A549 (cell line): ENCODE measurements around the gene ATP5IF1.

ENCODE experiments used
- ELK1 ChIP-seq: fragments of 150-350 bp; IDR thresholded peaks from 2 replicates; pipeline ENCODE4 v1.6.1; 2014; ENCODE audit warnings: low read depth, mild to moderate bottlenecking, low read length
- HOXA7 ChIP-seq: fragments of 250-450 bp; sonication (Bioruptor Pico); IDR thresholded peaks from 2 replicates; pipeline ENCODE4 v1.5.0; 2020; ENCODE audit warnings: mild to moderate bottlenecking, moderate library complexity
- MAZ ChIP-seq: fragments of 150-350 bp; IDR thresholded peaks from 2 replicates; pipeline ENCODE4 v1.6.1; 2014; ENCODE audit warnings: antibody characterized with exemption, low read depth, low read length, borderline replicate concordance
- PHF8 ChIP-seq: fragments of 200-600 bp; sonication (generic); IDR thresholded peaks from 2 replicates; pipeline ENCODE4 v1.6.1; 2016; ENCODE audit warnings: low read depth, mild to moderate bottlenecking, antibody characterized with exemption, moderate library complexity, borderline replicate concordance
- REST ChIP-seq: fragments of 200-600 bp; sonication (generic); IDR thresholded peaks from 2 replicates; pipeline ENCODE4 v1.6.1; 2016; ENCODE audit warnings: antibody characterized with exemption, mild to moderate bottlenecking, moderate library complexity
- SMC3 ChIP-seq: fragments of >200 bp; sonication (Bioruptor Twin); formaldehyde crosslinking; IDR thresholded peaks from 3 replicates; pipeline ENCODE4 v1.6.1; 2018; ENCODE audit warnings: inconsistent platforms
- TF ChIP-seq, protein P1 (sequence below): fragments of >200 bp; sonication (Bioruptor Twin); formaldehyde crosslinking; IDR thresholded peaks from 3 replicates; pipeline ENCODE4 v1.5.1; 2016

DNA sequence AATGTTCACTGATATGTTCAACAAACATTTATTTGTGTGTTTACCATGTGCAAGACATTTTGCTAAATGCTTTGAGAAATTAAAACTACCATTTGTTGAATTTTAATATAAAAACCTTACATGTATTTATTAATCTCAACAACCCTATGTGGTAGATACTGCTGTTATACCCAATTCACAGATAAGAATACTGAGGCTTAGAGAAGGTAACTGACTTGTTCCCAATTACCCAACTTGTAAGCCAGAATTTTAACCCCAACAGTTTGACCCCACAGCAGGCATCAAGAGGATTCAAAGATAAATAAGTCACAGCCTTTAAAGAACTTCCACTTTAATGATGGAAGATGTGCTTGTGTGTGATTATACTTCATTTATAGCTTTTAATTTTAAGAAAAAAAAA lies 6.8 kb upstream of the ATP5IF1 start:
- TF ChIP-seq, protein P1, sequence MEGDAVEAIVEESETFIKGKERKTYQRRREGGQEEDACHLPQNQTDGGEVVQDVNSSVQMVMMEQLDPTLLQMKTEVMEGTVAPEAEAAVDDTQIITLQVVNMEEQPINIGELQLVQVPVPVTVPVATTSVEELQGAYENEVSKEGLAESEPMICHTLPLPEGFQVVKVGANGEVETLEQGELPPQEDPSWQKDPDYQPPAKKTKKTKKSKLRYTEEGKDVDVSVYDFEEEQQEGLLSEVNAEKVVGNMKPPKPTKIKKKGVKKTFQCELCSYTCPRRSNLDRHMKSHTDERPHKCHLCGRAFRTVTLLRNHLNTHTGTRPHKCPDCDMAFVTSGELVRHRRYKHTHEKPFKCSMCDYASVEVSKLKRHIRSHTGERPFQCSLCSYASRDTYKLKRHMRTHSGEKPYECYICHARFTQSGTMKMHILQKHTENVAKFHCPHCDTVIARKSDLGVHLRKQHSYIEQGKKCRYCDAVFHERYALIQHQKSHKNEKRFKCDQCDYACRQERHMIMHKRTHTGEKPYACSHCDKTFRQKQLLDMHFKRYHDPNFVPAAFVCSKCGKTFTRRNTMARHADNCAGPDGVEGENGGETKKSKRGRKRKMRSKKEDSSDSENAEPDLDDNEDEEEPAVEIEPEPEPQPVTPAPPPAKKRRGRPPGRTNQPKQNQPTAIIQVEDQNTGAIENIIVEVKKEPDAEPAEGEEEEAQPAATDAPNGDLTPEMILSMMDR = no peak
- TF ChIP-seq REST (no peak), ELK1 (no peak), HOXA7 (CRISPR knock-in tag) (no peak), MAZ (no peak), SMC3 (no peak), PHF8 (no peak)
